Osteocyte (in vitro differentiated cells): ENCODE measurements around the gene COG7. TPM values are rescaled to one million over a fixed set of nuclear protein-coding genes. Genes with fewer than 3 reads are reported as not detected.
"Not testable (repeated sequence)": the region's sequence is repeated elsewhere in the genome, so short reads cannot be mapped to it uniquely, and the experiment has no call there.

Source experiments
- DNase-seq: peaks from one replicate; pipeline ENCODE4 v3.0.0; 2021; ENCODE audit warnings: mixed read lengths; ENCODE audit not compliant: unreplicated experiment; ENCODE audit errors: extremely low spot score
- H3K27ac Mint-ChIP-seq: one replicate; pipeline ENCODE4 v1.8.0; 2021; ENCODE audit warnings: mild to moderate bottlenecking, mixed read lengths; ENCODE audit not compliant: unreplicated experiment
- H3K27me3 Mint-ChIP-seq: one replicate; pipeline ENCODE4 v1.8.0; 2021; ENCODE audit warnings: mixed read lengths; ENCODE audit not compliant: unreplicated experiment
- H3K36me3 Mint-ChIP-seq: one replicate; pipeline ENCODE4 v1.8.0; 2021; ENCODE audit warnings: mixed read lengths; ENCODE audit not compliant: unreplicated experiment
- H3K4me1 Mint-ChIP-seq: one replicate; pipeline ENCODE4 v1.8.0; 2021; ENCODE audit warnings: mixed read lengths; ENCODE audit not compliant: unreplicated experiment
- H3K4me3 Mint-ChIP-seq: one replicate; pipeline ENCODE4 v1.8.0; 2021; ENCODE audit warnings: mild to moderate bottlenecking, moderate library complexity, mixed read lengths; ENCODE audit not compliant: unreplicated experiment
- H3K9me3 Mint-ChIP-seq: one replicate; pipeline ENCODE4 v1.8.0; 2021; ENCODE audit warnings: mixed read lengths; ENCODE audit not compliant: unreplicated experiment
- total RNA-seq: library from RNA; stranded (reverse); gene quantifications from 2 replicates; pipeline ENCODE4 v1.2.1, GENCODE V29; 2021
- TF ChIP-seq, protein P1 (sequence below): fragments of 200-600 bp; sonication (generic); IDR thresholded peaks from 2 replicates; pipeline ENCODE4 v1.5.0; 2021; ENCODE audit warnings: antibody characterized with exemption, mild to moderate bottlenecking, moderate library complexity

Gene COG7
- total RNA-seq, 1 donor from 2014 or later: 25.4 TPM

DNA sequence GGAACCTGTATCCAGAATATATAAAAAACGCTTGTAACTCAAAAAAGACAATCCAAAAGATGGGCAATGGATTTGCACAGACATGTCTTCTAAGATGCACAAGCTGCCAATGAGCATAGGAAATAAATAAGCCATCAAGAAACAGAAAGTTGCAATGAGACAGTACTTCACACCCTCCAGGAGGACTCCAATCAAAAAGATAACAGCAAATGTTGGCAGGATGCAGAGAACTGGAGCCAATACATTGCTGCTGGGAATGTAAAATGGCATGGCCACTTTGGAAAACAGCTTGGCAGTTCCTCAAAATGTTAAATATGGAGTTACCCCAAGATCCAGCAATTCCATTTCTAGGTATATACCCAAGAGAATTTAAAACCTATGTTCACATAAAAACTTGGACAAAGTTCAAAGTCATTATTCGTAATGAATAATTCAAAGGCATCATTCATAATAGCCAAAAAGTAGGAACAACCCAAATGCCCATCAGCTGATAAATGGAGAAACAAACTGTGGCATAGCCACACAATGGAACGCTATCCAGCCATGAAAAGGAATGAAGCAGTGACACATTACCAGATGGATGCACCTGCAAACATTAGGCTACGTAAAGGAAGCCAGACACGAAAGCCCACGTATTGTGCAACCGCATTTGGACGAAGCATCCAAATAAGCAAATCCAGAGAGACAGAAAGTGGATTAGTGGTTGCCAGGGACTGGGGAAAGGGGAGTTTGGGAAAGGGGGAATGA, 31.7 kb upstream of the COG7 start:
- peaks cover 48% of the 10 kb centered on the region for H3K36me3 Mint-ChIP-seq

DNA sequence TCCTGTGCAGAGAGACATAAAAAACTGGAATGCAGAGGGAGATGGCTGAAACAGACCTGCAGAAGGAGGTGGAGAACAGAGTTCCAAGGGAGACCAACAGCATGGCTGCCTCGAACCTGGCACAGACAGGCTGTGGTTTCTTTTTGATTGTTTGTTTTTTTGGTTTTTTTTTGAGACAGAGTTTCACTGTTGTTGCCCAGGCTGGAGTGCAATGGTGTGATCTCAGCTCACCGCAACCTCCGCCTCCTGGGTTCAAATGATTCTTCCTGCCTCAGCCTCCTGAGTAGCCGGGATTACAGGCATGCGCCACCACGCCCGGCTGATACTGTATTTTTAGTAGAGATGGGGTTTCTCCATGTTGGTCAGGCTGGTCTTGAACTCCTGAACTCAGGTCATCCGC, 30.5 kb upstream of the COG7 start:
- peaks cover 52% of the 10 kb centered on the region for H3K36me3 Mint-ChIP-seq
- not testable (repeated sequence) for H3K27ac Mint-ChIP-seq, H3K9me3 Mint-ChIP-seq, H3K4me1 Mint-ChIP-seq, H3K27me3 Mint-ChIP-seq, DNase-seq, H3K4me3 Mint-ChIP-seq

More for the DNA sequence above, 31.7 kb upstream of the COG7 start:
- TF ChIP-seq, protein P1, sequence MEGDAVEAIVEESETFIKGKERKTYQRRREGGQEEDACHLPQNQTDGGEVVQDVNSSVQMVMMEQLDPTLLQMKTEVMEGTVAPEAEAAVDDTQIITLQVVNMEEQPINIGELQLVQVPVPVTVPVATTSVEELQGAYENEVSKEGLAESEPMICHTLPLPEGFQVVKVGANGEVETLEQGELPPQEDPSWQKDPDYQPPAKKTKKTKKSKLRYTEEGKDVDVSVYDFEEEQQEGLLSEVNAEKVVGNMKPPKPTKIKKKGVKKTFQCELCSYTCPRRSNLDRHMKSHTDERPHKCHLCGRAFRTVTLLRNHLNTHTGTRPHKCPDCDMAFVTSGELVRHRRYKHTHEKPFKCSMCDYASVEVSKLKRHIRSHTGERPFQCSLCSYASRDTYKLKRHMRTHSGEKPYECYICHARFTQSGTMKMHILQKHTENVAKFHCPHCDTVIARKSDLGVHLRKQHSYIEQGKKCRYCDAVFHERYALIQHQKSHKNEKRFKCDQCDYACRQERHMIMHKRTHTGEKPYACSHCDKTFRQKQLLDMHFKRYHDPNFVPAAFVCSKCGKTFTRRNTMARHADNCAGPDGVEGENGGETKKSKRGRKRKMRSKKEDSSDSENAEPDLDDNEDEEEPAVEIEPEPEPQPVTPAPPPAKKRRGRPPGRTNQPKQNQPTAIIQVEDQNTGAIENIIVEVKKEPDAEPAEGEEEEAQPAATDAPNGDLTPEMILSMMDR: no peak
- H3K27ac Mint-ChIP-seq: no peak overlapping the region
- DNase-seq: no peak
- no peaks in the 10 kb centered on the region for H3K9me3 Mint-ChIP-seq
- no peak overlapping the region for H3K4me3 Mint-ChIP-seq
- H3K4me1 Mint-ChIP-seq: no peaks in the 10 kb centered on the region
- no peaks in the 10 kb centered on the region for H3K27me3 Mint-ChIP-seq

DNA sequence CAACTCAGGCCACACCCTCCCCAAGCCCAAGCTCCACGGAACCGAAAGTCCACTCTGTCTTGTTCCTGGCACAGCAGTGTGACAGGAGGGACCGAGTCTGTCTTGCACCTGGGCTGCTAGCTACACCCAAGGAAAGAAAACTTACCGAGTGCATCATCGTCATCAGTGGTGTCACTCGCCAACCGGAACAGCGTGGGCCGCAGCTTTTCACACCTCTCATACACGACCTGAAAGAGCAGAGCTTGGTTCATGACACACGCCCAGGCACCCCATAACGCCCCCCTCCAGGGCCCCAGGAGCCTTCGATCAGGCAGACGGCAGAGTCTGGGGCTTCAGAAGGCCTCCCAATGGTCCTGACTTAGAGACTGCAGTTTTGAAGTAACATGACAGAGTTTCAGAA, 29.8 kb upstream of the COG7 start:
- H3K36me3 Mint-ChIP-seq: peaks cover 54% of the 10 kb centered on the region
- H3K9me3 Mint-ChIP-seq: no peaks in the 10 kb centered on the region
- TF ChIP-seq, protein P1: no peak
- H3K27ac Mint-ChIP-seq: no peak overlapping the region
- no peaks in the 10 kb centered on the region for H3K4me1 Mint-ChIP-seq
- no peaks in the 10 kb centered on the region for H3K27me3 Mint-ChIP-seq
- H3K4me3 Mint-ChIP-seq: no peak overlapping the region
- no peak for DNase-seq

DNA sequence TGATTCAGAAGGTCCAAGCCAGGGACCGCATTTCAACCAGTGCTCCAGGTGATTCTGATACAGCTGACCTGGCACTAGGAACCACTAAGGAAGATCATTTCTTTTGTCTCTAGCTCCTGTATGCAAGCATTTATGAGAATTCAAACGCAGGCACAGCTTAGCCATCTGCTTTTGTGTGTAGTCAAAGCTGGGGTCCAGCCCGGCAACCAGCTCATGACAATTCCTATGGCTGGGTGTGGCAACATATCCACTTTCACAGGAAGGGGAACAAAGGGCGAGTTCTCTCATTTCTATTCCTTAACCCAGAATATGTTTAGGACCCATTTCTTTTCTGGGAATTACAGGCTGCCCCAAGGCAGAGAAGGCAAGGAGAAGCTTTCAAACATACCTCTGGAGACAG, 27.3 kb upstream of the COG7 start:
- Mint-ChIP-seq H3K4me1 (no peaks in the 10 kb centered on the region), H3K9me3 (no peaks in the 10 kb centered on the region), H3K27ac (no peak overlapping the region), H3K27me3 (no peaks in the 10 kb centered on the region), H3K36me3 (peaks cover 57% of the 10 kb centered on the region), H3K4me3 (no peak overlapping the region)
- TF ChIP-seq, protein P1: no peak
- no peak for DNase-seq

DNA sequence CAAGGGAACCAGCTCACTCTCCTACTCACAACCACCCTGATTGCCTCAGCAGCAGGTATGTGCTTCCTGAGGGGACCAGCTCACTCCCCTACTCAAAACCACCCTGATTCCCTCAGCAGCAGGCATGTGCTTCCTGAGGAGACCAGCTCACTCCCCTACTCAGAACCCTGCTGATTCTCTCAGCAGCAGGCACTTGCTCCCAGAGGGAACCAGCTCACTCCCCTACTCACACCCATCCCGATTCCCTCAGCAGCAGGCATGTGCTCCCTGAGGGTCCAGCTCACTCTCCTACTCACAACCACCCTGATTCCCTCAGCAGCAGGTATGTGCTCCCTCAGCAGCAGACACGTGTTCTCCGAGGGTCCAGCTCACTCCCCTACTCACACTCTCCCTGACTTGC, 26.1 kb upstream of the COG7 start:
- H3K9me3 Mint-ChIP-seq: no peaks in the 10 kb centered on the region
- no peaks in the 10 kb centered on the region for H3K4me1 Mint-ChIP-seq
- DNase-seq: no peak

More for the DNA sequence above, 26.1 kb upstream of the COG7 start:
- H3K36me3 Mint-ChIP-seq: peaks cover 53% of the 10 kb centered on the region
- TF ChIP-seq, protein P1: no peak
- H3K4me3 Mint-ChIP-seq: no peak overlapping the region
- no peaks in the 10 kb centered on the region for H3K27me3 Mint-ChIP-seq
- H3K27ac Mint-ChIP-seq: no peak overlapping the region
